PC-3 (cell line): ENCODE results near the gene SLC7A9.

ENCODE experiments used
- CTCF ChIP-seq: fragments of 300-600 bp; sonication (generic); conservative IDR thresholded peaks from 2 replicates; pipeline ENCODE4 v1.5.1; 2017; ENCODE audit warnings: antibody characterized with exemption, low read depth, mild to moderate bottlenecking, low read length
- EZH2phosphoT487 ChIP-seq: fragments of 300-600 bp; sonication (generic); IDR thresholded peaks from 2 replicates; pipeline ENCODE4 v1.6.1; 2018; ENCODE audit warnings: mild to moderate bottlenecking, antibody characterized with exemption, low read length, borderline replicate concordance

- TF ChIP-seq CTCF (no peak), EZH2phosphoT487 (no peak)
These were observed 40.1 kb downstream of the SLC7A9 start for GRCh38 chr19:32829345-32829896.
